Vagina (tissue), 2 donors: ENCODE measurements around the gene ZKSCAN4.

Experiments used
- POLR2A ChIP-seq, 2 donors: fragments of 450-650 bp; IDR thresholded peaks; one replicate each; pipeline ENCODE4 v1.6.1; 2017; ENCODE audit warnings: antibody characterized with exemption in 2 of 2, mild to moderate bottlenecking in 2 of 2, moderate library complexity in 2 of 2
- POLR2AphosphoS5 ChIP-seq, 2 donors: sonication (generic); formaldehyde crosslinking; IDR thresholded peaks; one replicate each; pipeline ENCODE4 v1.9.0; 2017; ENCODE audit warnings: antibody characterized with exemption in 2 of 2, mild to moderate bottlenecking in 2 of 2, low read depth in 1 of 2; ENCODE audit not compliant: insufficient read depth in 1 of 2
- TF ChIP-seq, protein P1 (sequence below), 3 experiments: fragments of 450-650 bp in 2 of 3; fragments of 200-600 bp in 1 of 3; sonication (generic) in 1 of 3; IDR thresholded peaks; one replicate each; pipeline ENCODE4 v1.5.1; 2017 to 2019; ENCODE audit warnings: antibody characterized with exemption in 3 of 3, mild to moderate bottlenecking in 2 of 3, moderate library complexity in 2 of 3

DNA sequence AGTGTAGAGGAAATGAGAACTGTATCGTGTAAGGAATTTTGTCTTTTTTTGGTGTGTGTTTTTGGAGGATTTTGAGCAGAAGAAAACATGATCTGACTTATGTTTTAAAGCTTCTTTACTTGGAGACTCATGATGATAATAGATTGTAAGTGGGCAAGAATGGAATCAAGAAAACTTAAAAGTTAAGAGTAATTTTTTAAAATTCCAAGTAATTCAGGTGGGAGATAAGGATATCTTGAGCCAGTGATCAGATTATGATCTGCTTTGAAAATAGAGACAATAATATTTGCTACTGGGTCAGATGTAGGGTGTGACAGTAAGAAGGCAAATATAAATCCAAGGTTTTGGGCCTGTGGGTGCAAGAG, 15.6 kb upstream of the ZKSCAN4 start:
- TF ChIP-seq POLR2A (IDR thresholded peaks at IDR 0.05) (no peak), POLR2AphosphoS5 (IDR thresholded peaks at IDR 0.05; ENCODE audit: insufficient read depth in 1 of 2, low read depth in 1 of 2) (no peak)
- TF ChIP-seq, protein P1, sequence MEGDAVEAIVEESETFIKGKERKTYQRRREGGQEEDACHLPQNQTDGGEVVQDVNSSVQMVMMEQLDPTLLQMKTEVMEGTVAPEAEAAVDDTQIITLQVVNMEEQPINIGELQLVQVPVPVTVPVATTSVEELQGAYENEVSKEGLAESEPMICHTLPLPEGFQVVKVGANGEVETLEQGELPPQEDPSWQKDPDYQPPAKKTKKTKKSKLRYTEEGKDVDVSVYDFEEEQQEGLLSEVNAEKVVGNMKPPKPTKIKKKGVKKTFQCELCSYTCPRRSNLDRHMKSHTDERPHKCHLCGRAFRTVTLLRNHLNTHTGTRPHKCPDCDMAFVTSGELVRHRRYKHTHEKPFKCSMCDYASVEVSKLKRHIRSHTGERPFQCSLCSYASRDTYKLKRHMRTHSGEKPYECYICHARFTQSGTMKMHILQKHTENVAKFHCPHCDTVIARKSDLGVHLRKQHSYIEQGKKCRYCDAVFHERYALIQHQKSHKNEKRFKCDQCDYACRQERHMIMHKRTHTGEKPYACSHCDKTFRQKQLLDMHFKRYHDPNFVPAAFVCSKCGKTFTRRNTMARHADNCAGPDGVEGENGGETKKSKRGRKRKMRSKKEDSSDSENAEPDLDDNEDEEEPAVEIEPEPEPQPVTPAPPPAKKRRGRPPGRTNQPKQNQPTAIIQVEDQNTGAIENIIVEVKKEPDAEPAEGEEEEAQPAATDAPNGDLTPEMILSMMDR (IDR thresholded peaks at IDR 0.05) = no peak
